ENCODE data around the gene TCIRG1. TPM values are rescaled to one million over a fixed set of nuclear protein-coding genes. Genes with fewer than 3 reads are reported as not detected.

Gene TCIRG1
- total RNA-seq, 1 donor from 2014 or later = 385 TPM

DNA sequence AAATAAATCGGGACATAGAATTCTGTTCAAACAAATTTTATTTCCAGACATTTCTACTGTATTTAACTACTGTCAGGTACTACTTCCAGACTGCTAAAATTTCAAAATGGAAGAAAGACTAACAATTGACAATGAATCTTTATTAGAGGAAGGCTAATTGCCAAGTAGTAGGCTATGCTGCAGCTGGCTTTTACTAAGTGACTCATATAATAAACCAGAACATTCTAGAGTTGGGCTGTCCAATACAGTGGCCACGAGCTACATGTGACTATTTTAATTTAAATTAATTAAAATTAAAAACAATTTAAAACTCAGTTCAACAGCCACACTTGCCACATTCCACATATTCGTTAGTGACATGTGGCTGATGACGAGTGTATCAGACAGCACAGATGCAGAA lies 54.7 kb downstream of the TCIRG1 start:
- no peak overlapping the region for H3K4me3 ChIP-seq
- no peak overlapping the region for H3K27ac ChIP-seq
- no peaks in the 10 kb centered on the region for H3K4me1 ChIP-seq
- H3K27me3 ChIP-seq = no peaks in the 10 kb centered on the region
- no peak for DNase-seq (ENCODE audit: low spot score in 2 of 2)
- intact Hi-C loops (cut with DNase I) = no loop called here
- H3K9me3 ChIP-seq = no peaks in the 10 kb centered on the region
- no peaks in the 10 kb centered on the region for H3K36me3 ChIP-seq
- TF ChIP-seq, protein P1, sequence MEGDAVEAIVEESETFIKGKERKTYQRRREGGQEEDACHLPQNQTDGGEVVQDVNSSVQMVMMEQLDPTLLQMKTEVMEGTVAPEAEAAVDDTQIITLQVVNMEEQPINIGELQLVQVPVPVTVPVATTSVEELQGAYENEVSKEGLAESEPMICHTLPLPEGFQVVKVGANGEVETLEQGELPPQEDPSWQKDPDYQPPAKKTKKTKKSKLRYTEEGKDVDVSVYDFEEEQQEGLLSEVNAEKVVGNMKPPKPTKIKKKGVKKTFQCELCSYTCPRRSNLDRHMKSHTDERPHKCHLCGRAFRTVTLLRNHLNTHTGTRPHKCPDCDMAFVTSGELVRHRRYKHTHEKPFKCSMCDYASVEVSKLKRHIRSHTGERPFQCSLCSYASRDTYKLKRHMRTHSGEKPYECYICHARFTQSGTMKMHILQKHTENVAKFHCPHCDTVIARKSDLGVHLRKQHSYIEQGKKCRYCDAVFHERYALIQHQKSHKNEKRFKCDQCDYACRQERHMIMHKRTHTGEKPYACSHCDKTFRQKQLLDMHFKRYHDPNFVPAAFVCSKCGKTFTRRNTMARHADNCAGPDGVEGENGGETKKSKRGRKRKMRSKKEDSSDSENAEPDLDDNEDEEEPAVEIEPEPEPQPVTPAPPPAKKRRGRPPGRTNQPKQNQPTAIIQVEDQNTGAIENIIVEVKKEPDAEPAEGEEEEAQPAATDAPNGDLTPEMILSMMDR (IDR thresholded peaks at IDR 0.05) = no peak

DNA sequence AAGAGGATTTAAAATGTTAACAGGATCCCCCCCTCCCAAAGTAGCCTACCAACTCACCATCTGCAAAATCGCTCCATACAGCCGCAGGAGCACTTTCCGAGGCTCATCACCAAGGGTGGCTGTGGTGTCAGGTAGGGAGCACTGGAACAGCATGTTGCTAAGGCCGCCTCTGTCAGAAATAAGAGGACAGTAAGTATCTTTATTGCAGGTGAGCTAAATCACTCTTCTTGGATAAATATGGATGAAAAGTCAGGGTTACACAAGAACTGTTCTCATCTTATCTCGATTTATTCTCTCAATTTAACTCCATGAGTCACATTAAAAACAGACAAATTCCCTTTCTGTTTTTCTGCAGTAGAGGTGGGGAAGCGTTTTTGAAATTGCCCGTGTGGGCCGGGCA lies 58.1 kb downstream of the TCIRG1 start:
- no peak for DNase-seq (ENCODE audit: low spot score in 2 of 2)
- H3K27me3 ChIP-seq = no peaks in the 10 kb centered on the region
- intact Hi-C loops (cut with DNase I) = no loop called here
- H3K27ac ChIP-seq = no peak overlapping the region
- no peaks in the 10 kb centered on the region for H3K9me3 ChIP-seq
- H3K36me3 ChIP-seq = no peaks in the 10 kb centered on the region
- peaks cover 0 to 2% of the 10 kb centered on the region in 2 donors for H3K4me1 ChIP-seq
- TF ChIP-seq, protein P1 (IDR thresholded peaks at IDR 0.05) = no peak
- no peak overlapping the region for H3K4me3 ChIP-seq

DNA sequence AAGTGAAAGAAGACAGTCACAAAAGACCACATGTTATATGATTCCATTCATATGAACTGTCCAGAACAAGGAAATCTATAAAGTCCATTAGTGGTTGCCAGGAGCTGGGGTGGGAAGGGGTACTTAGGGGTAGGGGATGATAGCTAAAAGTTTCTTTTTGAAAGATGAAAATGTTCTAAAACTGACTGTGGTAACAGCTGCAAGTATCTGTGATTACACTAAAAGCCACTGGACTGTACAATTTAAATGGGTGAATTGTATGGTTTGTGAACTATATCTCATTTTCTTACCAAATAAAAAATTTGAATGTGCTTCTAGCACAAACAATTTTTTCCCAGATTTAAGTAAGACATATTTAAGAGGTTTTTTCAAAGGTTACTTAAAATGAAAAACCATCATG lies 60.2 kb downstream of the TCIRG1 start:
- TF ChIP-seq, protein P1 (IDR thresholded peaks at IDR 0.05) = no peak
- H3K4me3 ChIP-seq = peak overlapping the region in 1 of 2 donors; percentile 10
- DNase-seq (ENCODE audit: low spot score in 2 of 2) = no peak
- no peaks in the 10 kb centered on the region for H3K36me3 ChIP-seq
- H3K4me1 ChIP-seq = peaks cover 0 to 2% of the 10 kb centered on the region in 2 donors
- intact Hi-C loops (cut with DNase I) = no loop called here
- H3K27ac ChIP-seq = no peak overlapping the region
- no peaks in the 10 kb centered on the region for H3K9me3 ChIP-seq
- H3K27me3 ChIP-seq = no peaks in the 10 kb centered on the region

DNA sequence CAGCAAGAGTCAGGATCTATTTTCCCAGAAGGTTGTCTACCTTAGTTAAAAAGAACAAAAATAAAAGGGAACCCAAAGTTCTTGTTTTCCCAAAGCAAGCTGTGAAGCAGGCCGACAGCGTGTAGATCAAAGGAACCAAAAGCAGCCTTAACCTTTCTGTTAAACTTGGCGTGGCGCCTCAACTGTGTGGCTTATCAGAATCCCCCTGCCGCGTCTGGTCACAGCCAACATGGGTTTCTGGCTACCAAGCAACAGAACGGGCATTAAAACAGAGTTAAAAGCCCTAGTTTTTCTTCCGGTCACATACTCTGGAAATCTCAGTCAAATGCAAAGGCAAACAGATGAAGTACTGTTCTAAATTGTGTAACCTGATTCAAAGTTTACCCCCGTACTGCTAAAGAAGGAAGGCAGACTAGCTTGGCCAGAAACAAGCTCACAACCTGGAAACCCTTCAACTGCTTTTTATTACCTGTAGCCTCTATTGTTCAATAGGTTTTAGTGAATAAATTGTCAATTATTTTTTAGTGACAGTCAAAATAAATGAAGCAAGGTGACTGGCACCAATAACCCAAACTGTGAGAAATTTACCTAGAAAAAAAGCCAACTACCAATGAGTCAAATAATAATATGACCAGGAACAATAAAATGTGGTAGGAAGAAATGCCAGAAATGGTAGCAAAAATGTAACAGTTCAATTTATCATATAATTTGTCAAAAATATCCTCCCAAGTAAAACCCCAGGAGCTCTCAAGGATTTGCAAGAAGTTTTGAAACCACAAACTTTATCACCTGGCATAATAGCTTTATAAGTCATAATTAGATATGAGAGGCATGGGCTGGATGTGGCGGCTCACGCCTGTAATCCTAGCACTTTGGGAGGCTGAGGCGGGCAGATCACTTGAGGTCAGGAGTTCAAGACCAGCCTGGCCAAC lies 60.9 kb downstream of the TCIRG1 start:
- H3K36me3 ChIP-seq = no peaks in the 10 kb centered on the region
- TF ChIP-seq, protein P1 (IDR thresholded peaks at IDR 0.05) = no peak
- intact Hi-C loops (cut with DNase I) = no loop called here
- no peaks in the 10 kb centered on the region for H3K9me3 ChIP-seq
- H3K4me3 ChIP-seq = peak overlapping the region in 1 of 2 donors; percentile 10
- H3K27me3 ChIP-seq = no peaks in the 10 kb centered on the region
- H3K4me1 ChIP-seq = peaks cover 0 to 2% of the 10 kb centered on the region in 2 donors
- peak overlapping the region in 1 of 2 donors; percentile 20 for H3K27ac ChIP-seq
- DNase-seq (ENCODE audit: low spot score in 2 of 2) = no peak

Other genes with a start within 250 kb of the TCIRG1 start
- gene UNC93B1, start 34.9 kb upstream of the TCIRG1 start, total RNA-seq = 74.7 TPM
- 42.8 TPM for gene ALDH3B1, start 28.7 kb upstream of the TCIRG1 start, total RNA-seq
- 316 TPM for gene NDUFS8, start 8.3 kb upstream of the TCIRG1 start, total RNA-seq
- gene CHKA, start 82.4 kb downstream of the TCIRG1 start, total RNA-seq = 10.1 TPM
- 82.0 TPM for gene KMT5B, start 174.3 kb downstream of the TCIRG1 start, total RNA-seq
- 123 TPM for gene C11orf24, start 232.9 kb downstream of the TCIRG1 start, total RNA-seq